HG02610 (cell line): ENCODE results near the gene ADARB2.

Experiments
- ATAC-seq: cut with Tn5 transposase; IDR thresholded peaks from one replicate; pipeline ENCODE4 v1.9.1; 2021; ENCODE audit warnings: mild to moderate bottlenecking, moderate library complexity; ENCODE audit not compliant: unreplicated experiment

Gene ADARB2

DNA sequence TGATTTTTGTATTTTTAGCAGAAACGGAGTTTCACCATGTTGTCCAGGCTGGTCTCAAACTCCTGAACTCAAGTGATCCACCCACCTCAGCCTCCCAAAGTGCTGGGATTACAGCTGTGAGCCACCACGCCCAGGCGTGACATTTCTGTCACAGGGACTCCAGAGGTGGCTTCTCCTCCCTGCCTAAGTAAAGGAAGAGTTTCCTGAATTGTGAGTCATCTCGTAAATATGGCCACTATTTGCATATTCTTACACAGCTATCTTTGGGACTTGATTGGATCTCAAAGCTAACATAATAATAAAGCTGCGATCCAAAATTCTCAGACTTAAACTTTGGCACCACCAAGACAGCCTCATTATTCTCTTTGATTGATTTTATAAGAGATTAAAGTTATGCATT lies 50.1 kb downstream of the ADARB2 start:
- no peak for ATAC-seq

DNA sequence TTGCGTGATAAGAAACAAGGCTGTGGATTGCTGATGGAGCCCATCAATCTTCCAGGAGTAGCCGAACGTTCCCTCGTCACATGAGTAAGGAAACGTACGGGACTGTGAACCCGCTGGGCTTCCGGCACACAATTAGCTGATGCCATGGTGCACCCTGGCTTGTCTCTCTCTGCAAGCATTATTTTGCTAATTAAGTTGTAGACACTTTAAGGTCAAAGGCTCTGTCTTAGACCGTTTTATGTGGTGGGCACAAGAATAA lies 50.9 kb downstream of the ADARB2 start:
- no peak for ATAC-seq

GRCh38 chr10:1685699-1686490 lies 51.4 kb downstream of the ADARB2 start:
- ATAC-seq, result no peak

GRCh38 chr10:1684991-1685390 lies 52.3 kb downstream of the ADARB2 start:
- ATAC-seq, result no peak

- ATAC-seq, result no peak
Observed at GRCh38 chr10:1683649-1684048, 53.7 kb downstream of the ADARB2 start.

DNA sequence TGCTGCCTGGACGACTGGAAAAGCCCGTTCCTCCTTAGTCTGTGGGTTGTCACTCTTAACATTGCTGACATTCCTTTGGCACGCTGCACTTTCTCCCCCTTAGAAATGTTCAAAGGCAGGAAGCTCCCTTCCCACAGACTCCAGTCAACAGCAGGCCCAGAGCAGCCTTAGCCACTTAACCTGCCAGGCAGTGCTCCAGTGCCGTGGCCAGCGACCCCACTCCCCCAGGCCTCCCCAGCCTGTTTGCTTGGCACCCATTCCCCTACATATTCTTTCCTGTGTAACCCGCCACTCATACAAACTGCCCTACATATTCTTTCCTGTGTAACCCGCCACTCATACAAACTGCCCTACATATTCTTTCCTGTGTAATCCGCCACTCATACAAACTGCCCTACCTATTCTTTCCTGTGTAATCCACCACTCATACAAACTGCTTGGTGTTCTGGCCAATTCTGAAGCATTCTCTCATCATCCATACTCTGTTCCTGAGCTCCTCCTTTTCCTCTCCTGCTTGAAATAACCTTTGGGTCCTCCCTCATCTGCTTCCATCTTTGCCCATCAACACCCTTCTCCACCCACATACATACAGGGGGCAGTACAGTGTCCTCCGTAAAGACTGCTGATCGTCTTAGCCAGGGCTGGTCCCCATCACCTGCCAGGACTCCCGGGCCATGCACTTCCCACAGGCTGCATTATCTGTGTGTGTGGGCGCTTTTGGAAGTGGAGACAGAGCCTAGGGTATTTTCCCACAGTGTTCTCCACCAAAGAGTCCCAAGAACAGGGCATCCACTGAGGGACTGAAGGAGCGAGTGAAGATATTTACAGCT lies 57.3 kb downstream of the ADARB2 start:
- no peak for ATAC-seq

DNA sequence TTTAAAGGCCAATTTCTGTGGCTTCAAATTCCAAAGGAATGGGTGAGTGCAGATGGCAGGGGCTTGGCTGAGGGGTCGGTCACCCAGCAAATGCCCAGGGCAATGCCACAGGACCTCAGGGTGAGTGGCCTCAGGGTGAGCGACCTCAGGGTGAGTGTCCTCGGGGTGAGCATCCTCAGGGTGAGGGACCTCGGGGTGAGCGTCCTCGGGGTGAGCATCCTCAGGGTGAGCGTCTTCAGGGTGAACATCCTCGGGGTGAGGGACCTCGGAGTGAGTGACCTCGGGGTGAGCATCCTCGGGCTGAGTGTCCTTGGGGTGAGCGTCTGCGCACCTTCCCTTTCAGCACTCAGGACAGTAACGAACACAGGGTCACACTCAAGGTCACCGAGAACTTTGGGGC lies 59.2 kb downstream of the ADARB2 start:
- ATAC-seq, result no peak

DNA sequence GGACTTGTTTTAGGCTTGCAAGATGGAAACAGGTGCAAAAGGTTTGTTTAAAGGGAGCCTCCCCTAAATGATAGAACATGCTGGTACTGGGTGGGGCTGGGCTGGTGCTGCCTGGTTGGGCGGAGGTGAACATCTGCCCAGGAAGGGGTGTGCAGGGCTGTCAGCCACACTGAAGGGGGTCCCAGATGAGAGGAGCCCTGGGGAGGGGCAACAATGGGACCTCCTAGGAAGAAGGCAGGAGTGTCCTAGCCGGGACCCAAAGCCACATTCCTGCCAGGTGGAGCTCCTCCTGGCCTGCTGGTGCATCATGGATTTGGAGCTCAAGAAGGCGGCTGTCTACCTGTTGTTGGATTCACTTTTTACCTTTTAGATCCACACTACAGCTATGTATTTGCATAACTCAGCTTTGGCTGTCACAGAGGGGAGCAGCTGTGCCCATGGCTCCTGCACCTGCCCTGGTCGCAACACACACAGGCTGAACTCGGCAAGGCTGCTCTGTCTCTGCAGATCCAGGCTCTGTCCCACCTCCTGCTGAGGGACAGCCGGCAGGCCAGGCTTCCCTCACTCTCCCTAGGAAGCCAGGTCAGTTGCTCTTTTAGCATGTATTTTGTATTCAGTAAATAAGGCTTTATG lies 59.9 kb downstream of the ADARB2 start:
- no peak for ATAC-seq

GRCh38 chr10:1674501-1674900 lies 62.8 kb downstream of the ADARB2 start:
- ATAC-seq, result peak; percentile 68

GRCh38 chr10:1673568-1674345 lies 63.6 kb downstream of the ADARB2 start:
- no peak for ATAC-seq

GRCh38 chr10:1672001-1672781 lies 65.1 kb downstream of the ADARB2 start:
- no peak for ATAC-seq

DNA sequence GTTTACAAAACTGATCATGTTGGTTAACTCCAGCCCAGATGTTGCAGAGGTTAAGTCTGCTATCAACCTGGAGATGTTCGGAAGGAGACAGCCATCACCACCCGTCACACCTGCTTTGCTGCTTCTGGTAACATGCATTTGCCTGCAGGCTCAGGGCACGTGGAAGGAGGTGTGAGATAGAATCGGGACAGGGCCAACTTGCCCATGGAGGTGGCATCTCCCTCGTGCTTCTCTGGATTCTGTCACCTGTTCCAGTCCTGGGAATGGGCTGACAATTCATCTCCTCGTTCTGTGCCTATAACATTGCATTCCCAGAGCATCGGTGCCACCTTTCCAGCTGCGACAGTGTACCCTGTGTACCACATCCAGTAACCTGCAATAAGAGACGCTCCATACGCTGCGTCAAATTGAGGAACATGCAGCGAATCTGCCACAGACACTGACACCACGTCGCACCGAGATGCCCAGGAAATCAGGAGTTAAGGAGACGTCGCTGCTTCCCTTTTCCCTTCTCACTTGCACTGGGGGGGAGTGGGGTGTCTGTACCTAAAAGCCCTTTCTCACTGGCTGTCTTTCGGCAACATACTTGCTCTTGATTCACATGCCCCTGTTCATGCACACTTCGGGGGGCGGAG lies 65.8 kb downstream of the ADARB2 start:
- no peak for ATAC-seq

GRCh38 chr10:1670541-1671365 lies 66.6 kb downstream of the ADARB2 start:
- ATAC-seq, result no peak

- no peak for ATAC-seq
Observed at GRCh38 chr10:1669433-1669832, 67.9 kb downstream of the ADARB2 start.

DNA sequence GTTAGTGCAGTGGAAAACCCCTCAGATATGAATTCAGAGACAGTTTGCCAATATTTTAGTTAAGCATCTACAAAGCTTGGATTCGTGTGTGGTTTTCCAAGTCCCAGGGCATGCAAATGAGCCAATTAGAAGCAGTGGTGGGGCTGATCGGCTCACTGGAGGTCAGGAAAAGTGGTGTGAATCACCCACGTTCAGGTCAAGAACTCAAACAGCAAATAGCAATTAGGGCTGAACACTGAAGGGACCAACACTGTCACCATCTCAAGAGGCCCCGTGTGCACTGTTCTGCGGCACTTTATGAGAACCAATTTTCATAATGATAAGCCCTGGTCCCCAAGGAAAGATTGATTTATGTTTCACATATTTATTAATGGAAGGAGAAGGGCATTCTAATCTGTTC lies 68.9 kb downstream of the ADARB2 start:
- ATAC-seq, result no peak

DNA sequence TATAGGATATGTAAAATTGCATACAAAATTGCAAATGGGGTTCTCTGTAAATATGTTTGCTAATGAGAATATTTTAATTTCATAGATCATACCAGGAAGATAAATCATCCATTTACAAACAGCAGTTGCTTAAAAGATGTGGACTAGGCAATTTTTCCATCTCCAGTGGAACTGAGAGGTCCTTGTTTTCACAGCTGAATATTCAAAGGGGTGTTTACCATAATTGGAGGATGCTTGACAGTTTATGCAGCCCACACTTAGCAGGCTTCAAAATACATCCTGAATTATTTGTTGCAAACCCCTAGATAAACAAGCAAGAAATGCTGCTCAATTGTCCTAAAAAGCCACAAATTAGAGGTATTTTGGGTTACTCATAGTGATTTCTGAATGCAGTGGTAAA lies 69.9 kb downstream of the ADARB2 start:
- ATAC-seq, result no peak

DNA sequence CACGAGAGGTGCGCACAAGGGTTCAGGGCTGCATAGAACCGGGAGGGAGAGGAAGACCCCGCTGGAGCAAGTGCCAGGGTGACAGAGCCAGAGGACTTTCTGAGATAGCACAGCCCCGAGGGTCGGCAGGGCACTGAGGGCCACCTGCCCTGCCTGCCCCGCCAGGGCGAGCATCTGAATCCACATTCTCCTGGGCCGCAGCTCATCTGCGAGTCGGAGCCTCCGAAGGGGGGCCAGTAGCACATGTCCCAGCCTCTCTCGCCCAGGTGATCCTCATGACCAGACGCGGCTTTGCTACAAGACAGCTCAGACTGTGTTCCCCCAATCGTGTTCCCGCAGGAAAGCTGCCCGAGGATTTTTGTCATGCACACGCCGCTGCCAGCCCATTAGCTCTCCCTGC lies 71.2 kb downstream of the ADARB2 start:
- no peak for ATAC-seq

GRCh38 chr10:1665681-1666080 lies 71.6 kb downstream of the ADARB2 start:
- no peak for ATAC-seq

DNA sequence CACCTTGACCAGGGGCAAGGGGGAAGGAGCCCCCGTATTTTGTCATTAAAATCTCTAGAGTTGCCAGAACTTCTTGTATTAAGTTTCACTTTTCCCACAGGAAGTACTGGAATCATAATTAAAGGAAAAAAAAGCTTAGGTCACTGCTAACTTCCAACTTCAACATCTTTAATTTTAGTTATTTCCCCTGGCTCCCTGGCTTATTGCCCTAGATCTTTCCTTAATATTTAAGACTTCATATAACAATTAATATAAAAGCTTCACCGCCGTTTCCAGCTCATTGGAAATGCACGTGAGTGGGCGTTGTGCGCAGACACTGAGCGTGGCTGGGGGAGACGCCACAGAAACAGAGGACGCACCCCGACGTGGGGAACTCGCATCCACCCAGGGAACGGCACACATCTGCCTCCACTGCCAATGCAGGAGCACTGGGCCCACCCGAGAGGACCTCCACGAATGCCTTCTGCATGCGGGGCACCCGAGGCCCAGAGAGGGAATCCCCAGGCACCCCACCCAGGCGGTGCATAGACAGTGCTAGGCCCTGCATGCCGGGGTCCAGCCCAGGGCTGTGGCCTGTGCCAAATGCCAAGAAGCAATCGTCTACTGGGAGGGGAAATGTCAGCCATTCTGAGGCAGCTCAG lies 72.2 kb downstream of the ADARB2 start:
- ATAC-seq, result no peak
